ENCODE results near the gene NEXMIF. TPM values are rescaled to one million over a fixed set of nuclear protein-coding genes. Genes with fewer than 3 reads are reported as not detected.

The NEXMIF gene
- total and polyA plus RNA-seq, 2 of the 8 experiments (the other 6 are each of a cell fraction or from before 2014, with no cell fraction given): 0.18 to 0.73 TPM

- TF ChIP-seq CHD7 (IDR thresholded peaks at IDR 0.05; ENCODE audit: insufficient replicate concordance, low read length): no peak
- no peak for TF ChIP-seq SIX5 (IDR thresholded peaks at IDR 0.05; ENCODE audit: low read depth, low read length)
- no peak for TF ChIP-seq BCL11A (IDR thresholded peaks at IDR 0.05; ENCODE audit: low read depth in 2 of 2, low read length in 2 of 2)
- no peak for TF ChIP-seq KDM5A (IDR thresholded peaks at IDR 0.05; ENCODE audit: low read length)
- no peak for TF ChIP-seq POLR2A (IDR thresholded peaks at IDR 0.05; ENCODE audit: control extremely low read depth in 1 of 2, low read depth in 2 of 2, low read length in 2 of 2)
Observed at GRCh38 chrX:74705269-74705668, 220.0 kb downstream of the NEXMIF start (continued).
